ENCODE results near the gene PCGF5. TPM values are rescaled to one million over a fixed set of nuclear protein-coding genes. Genes with fewer than 3 reads are reported as not detected.

Gene PCGF5
- total and polyA plus RNA-seq, 2 experiments from 2014 or later, result 7.7 to 8.7 TPM

GRCh38 chr10:91196268-91197048, 24.0 kb upstream of the PCGF5 start (continued):
- TF ChIP-seq REST (IDR thresholded peaks at IDR 0.05; ENCODE audit: unreplicated experiment) (no peak), CREB1 (CRISPR knock-in tag; IDR thresholded peaks at IDR 0.05; ENCODE audit: low read depth) (no peak), ZNF114 (CRISPR knock-in tag; IDR thresholded peaks at IDR 0.05) (no peak), ZNF462 (CRISPR knock-in tag; IDR thresholded peaks at IDR 0.05) (no peak), EZH2phosphoT487 (IDR thresholded peaks at IDR 0.05; ENCODE audit: unreplicated experiment) (no peak)

Measured in GM23338 (cell line).